Measurements from ENCODE around the gene NCKAP1. TPM values are rescaled to one million over a fixed set of nuclear protein-coding genes. Genes with fewer than 3 reads are reported as not detected.
"Not testable (repeated sequence)": the region's sequence is repeated elsewhere in the genome, so short reads cannot be mapped to it uniquely, and the experiment has no call there.

The NCKAP1 gene
- polyA plus RNA-seq, 2 of the 4 experiments (the other 2 are of a cell fraction), result 98.8 to 201 TPM

DNA sequence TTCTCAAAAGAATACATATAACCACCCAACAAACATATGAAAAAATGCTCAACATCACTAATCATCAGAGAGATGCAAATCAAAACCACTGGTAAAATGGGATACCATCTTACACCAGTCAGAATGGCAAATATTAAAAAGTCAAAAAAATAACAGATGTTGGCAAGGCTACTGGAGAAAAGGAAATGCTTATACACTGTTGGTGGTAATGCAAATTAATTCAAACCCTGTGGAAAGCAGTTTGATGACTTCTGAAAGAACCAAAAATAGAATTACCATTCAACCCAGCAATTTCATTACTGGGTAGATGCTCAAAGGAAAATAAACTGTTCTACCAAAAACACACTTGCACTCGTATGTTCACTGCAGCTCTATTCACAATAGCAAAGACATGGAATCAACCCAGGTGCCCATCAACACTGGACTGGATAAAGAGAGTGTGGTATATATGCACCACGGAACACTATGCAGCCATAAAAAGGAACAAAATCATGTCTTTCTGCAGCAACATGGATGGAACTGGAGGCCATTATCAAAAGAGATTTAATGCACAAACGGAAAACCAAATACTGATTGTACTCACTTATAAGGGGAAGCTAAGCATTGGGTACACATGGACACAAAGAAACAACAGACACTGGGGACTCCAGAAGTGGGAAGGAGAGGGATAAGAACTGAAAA lies 38.8 kb downstream of the NCKAP1 start:
- ATAC-seq (no peak), FAIRE-seq (no peak), DNase-seq (ENCODE audit: low read depth in 1 of 2, low spot score in 1 of 2) (no peak)
- H3K9me3 ChIP-seq, result no peaks in the 10 kb centered on the region
- 93% methylated on average over 3 of the region's 3 CpGs for WGBS (ENCODE audit: missing lambda C conversion rate)
- POLR2A ChIA-PET, result no interaction called here
- no peak overlapping the region for H3K4me2 ChIP-seq
- CTCF ChIA-PET, result interaction anchor here (1.2 to 2.3 kb wide), 2 partner anchors 18 to 20 kb away, joined by 3 to 9 read pairs; no protein-coding TSS in a partner anchor
- H3K4me3 ChIP-seq, result no peak overlapping the region
- no peak overlapping the region for H3K27ac ChIP-seq
- TF ChIP-seq JUNB (IDR thresholded peaks at IDR 0.05) (no peak), POLR2A (IDR thresholded peaks at IDR 0.05; ENCODE audit: low read length) (no peak), ZSCAN20 (CRISPR knock-in tag; IDR thresholded peaks at IDR 0.05) (no peak), KDM5A (IDR thresholded peaks at IDR 0.05) (no peak)
- TF ChIP-seq, protein P1, sequence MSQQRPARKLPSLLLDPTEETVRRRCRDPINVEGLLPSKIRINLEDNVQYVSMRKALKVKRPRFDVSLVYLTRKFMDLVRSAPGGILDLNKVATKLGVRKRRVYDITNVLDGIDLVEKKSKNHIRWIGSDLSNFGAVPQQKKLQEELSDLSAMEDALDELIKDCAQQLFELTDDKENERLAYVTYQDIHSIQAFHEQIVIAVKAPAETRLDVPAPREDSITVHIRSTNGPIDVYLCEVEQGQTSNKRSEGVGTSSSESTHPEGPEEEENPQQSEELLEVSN (IDR thresholded peaks at IDR 0.05; ENCODE audit: borderline replicate concordance, low read depth), result no peak
- H3K4me1 ChIP-seq, result no peaks in the 10 kb centered on the region

DNA sequence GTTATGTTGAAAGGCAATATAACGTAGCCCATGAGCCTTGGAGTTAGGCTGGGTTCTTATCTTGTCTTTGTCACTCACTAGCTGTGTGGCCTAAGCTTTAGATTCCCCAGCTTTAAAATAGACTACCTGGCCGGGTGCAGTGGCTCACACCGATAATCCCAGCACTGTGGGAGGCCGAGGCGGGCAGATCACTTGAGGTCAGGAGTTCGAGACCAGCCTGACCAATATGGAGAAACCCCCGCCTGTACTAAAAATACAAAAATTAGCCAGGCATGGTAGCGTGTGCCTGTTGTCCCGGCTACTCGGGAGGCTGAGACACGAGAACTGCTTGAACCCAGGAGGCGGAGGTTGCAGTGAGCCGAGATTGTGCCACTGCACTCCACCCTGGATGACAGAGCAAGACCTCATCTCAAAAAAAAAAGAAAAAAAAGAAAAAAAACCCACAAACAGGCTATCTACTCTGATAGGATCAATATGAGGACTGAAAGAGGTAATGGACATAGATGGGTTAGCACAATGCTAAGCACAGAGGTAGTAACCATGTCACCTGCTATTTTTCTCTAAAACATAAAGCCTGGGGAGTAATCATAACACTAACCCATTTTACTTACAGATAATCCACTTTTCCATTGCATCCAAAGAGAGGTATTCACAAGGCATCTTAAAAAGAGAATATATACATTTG lies 43.9 kb downstream of the NCKAP1 start:
- no peak for FAIRE-seq
- CTCF ChIA-PET, result interaction anchor here (0.8 kb wide), 1 partner anchor 14 kb away, joined by 3 read pairs; no protein-coding TSS in a partner anchor

DNA sequence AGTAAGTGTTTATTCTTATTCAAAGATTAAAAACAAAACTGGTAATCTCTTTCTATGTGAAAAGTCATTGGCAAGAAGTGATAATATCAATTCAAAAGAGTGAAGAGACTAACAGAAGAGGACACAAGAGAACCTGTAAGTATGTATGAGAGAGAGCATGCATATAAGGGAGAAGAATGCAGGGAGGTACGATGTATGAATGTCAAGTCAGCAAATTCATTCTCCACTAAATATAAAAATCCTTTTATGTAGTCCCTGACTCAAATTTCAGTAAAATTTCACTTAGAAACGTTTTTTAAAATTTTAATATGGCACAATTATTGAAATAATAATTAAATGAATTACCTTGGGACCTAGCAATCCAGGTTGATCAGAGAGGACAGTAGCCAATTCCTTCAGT lies 55.3 kb downstream of the NCKAP1 start:
- no peaks in the 10 kb centered on the region for H3K9me3 ChIP-seq
- no peak for ATAC-seq
- peaks cover 9% of the 10 kb centered on the region; the same call in 2 of the 3 replicates for H3K4me1 ChIP-seq
- 49% methylated on average over 2 of the region's 2 CpGs for WGBS (ENCODE audit: missing lambda C conversion rate)
- no peak overlapping the region for H3K4me3 ChIP-seq
- FAIRE-seq, result no peak
- DNase-seq (ENCODE audit: low read depth in 1 of 2, low spot score in 1 of 2), result no peak
- ChIA-PET CTCF (no interaction called here), POLR2A (no interaction called here)
- H3K4me2 ChIP-seq, result no peak overlapping the region
- TF ChIP-seq MAFK (IDR thresholded peaks at IDR 0.05; ENCODE audit: partially characterized antibody) (peak; percentile 90), CBX2 (IDR thresholded peaks at IDR 0.05; ENCODE audit: borderline replicate concordance, low read depth) (no peak), HOXB5 (CRISPR knock-in tag; IDR thresholded peaks at IDR 0.05) (no peak)
- no peak overlapping the region for H3K27ac ChIP-seq

More for the DNA sequence above, 43.9 kb downstream of the NCKAP1 start:
- DNase-seq (ENCODE audit: low read depth in 1 of 2, low spot score in 1 of 2), result no peak
- 93% methylated on average over 13 of the region's 13 CpGs for WGBS (ENCODE audit: missing lambda C conversion rate)
- POLR2A ChIA-PET, result no interaction called here
- Histone ChIP-seq H3K4me3 (no peak overlapping the region), H3K4me2 (no peak overlapping the region), H3K27ac (no peak overlapping the region), H3K4me1 (no peaks in the 10 kb centered on the region), H3K9me3 (no peaks in the 10 kb centered on the region)
- ATAC-seq, result no peak
- TF ChIP-seq RFX5 (IDR thresholded peaks at IDR 0.05) (no peak), CHD2 (IDR thresholded peaks at IDR 0.05; ENCODE audit: low read length, partially characterized antibody) (no peak), CBX2 (IDR thresholded peaks at IDR 0.05; ENCODE audit: borderline replicate concordance, low read depth) (no peak), JUNB (IDR thresholded peaks at IDR 0.05) (no peak), NR3C1 (IDR thresholded peaks at IDR 0.05) (no peak), CEBPB (IDR thresholded peaks at IDR 0.05) (no peak), HDAC2 (IDR thresholded peaks at IDR 0.05) (no peak), MAZ (IDR thresholded peaks at IDR 0.05; ENCODE audit: borderline replicate concordance, low read depth, low read length) (no peak), EHF (CRISPR knock-in tag; IDR thresholded peaks at IDR 0.05) (no peak), RCOR1 (IDR thresholded peaks at IDR 0.05; ENCODE audit: low read depth, low read length) (no peak), EHMT2 (IDR thresholded peaks at IDR 0.05; ENCODE audit: low read depth) (no peak), KDM1A (IDR thresholded peaks at IDR 0.05; ENCODE audit: low read depth) (no peak), SREBF2 (IDR thresholded peaks at IDR 0.05) (no peak), SMC3 (IDR thresholded peaks at IDR 0.05) (no peak), NPAS2 (CRISPR knock-in tag; IDR thresholded peaks at IDR 0.05; ENCODE audit: borderline replicate concordance) (no peak)
- TF ChIP-seq, protein P2, sequence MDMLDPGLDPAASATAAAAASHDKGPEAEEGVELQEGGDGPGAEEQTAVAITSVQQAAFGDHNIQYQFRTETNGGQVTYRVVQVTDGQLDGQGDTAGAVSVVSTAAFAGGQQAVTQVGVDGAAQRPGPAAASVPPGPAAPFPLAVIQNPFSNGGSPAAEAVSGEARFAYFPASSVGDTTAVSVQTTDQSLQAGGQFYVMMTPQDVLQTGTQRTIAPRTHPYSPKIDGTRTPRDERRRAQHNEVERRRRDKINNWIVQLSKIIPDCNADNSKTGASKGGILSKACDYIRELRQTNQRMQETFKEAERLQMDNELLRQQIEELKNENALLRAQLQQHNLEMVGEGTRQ (IDR thresholded peaks at IDR 0.05), result no peak
- TF ChIP-seq, protein P3, sequence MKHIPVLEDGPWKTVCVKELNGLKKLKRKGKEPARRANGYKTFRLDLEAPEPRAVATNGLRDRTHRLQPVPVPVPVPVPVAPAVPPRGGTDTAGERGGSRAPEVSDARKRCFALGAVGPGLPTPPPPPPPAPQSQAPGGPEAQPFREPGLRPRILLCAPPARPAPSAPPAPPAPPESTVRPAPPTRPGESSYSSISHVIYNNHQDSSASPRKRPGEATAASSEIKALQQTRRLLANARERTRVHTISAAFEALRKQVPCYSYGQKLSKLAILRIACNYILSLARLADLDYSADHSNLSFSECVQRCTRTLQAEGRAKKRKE (CRISPR knock-in tag; IDR thresholded peaks at IDR 0.05; ENCODE audit: low read depth), result no peak

DNA sequence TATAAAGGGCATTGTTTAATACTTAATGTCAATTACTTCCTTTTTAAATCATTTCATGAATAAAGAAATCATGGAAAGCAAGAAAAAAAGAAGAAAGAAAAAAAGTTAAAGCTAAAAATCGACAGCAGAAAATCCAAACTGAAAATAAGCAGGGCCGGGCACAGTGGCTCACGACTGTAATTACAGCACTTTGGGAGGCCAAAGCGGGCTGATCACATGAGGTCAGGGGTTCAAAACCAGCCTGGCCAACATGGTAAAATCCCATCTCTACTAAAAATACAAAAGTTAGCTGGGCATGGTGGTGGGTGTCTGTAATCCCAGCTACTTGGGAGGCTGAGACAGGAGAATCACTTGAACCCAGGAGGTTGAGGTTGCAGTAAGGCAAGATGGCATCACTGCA lies 56.8 kb downstream of the NCKAP1 start:
- DNase-seq (ENCODE audit: low read depth in 1 of 2, low spot score in 1 of 2); POLR2A ChIA-PET; H3K4me3 ChIP-seq; FAIRE-seq; H3K27ac ChIP-seq; H3K9me3 ChIP-seq; H3K4me2 ChIP-seq; H3K4me1 ChIP-seq: not testable (repeated sequence)
- 77% methylated on average over 4 of the region's 4 CpGs for WGBS (ENCODE audit: missing lambda C conversion rate)
- peak in 1 of 2 experiments; percentile 52; a peak in 2 of 6 replicates for ATAC-seq
- CTCF ChIA-PET, result interaction anchor here (0.7 to 1.8 kb wide), 5 partner anchors 11 to 214 kb away, joined by 3 to 6 read pairs (median 4); no protein-coding TSS in a partner anchor
